HEK293T (cell line): ENCODE measurements around the gene INTS14.

Experiments used
- BHLHE40 ChIP-seq: fragments of 450-650 bp; IDR thresholded peaks from 2 replicates; pipeline ENCODE4 v1.6.1; 2016; ENCODE audit warnings: mild to moderate bottlenecking, moderate library complexity, borderline replicate concordance
- CTBP1 ChIP-seq: fragments of 450-650 bp; IDR thresholded peaks from 2 replicates; pipeline ENCODE4 v1.6.1; 2016; ENCODE audit warnings: borderline replicate concordance
- ELF4 ChIP-seq: fragments of 450-650 bp; IDR thresholded peaks from 2 replicates; pipeline ENCODE4 v1.6.1; 2017; ENCODE audit warnings: antibody characterized with exemption
- FOXA1 ChIP-seq: fragments of 450-650 bp; IDR thresholded peaks from 2 replicates; pipeline ENCODE4 v1.6.1; 2016; ENCODE audit warnings: mild to moderate bottlenecking
- FOXK2 ChIP-seq: fragments of 450-650 bp; IDR thresholded peaks from 2 replicates; pipeline ENCODE4 v1.6.1; 2016; ENCODE audit warnings: mild to moderate bottlenecking
- FOXM1 ChIP-seq: fragments of 450-650 bp; IDR thresholded peaks from 2 replicates; pipeline ENCODE4 v1.6.1; 2017; ENCODE audit warnings: mild to moderate bottlenecking, borderline replicate concordance
- HDGF ChIP-seq: fragments of 450-650 bp; IDR thresholded peaks from 2 replicates; pipeline ENCODE4 v1.6.1; 2017; ENCODE audit warnings: antibody characterized with exemption, borderline replicate concordance
- L3MBTL2 ChIP-seq: fragments of 450-650 bp; conservative IDR thresholded peaks from 2 replicates; pipeline ENCODE4 v1.6.1; 2016; ENCODE audit warnings: mild to moderate bottlenecking
- LEF1 ChIP-seq: fragments of 450-650 bp; IDR thresholded peaks from 2 replicates; pipeline ENCODE4 v1.6.1; 2017; ENCODE audit warnings: mild to moderate bottlenecking, borderline replicate concordance
- PKNOX1 ChIP-seq: fragments of 450-650 bp; IDR thresholded peaks from 2 replicates; pipeline ENCODE4 v1.6.1; 2016
- SP1 ChIP-seq: fragments of 450-650 bp; IDR thresholded peaks from 2 replicates; pipeline ENCODE4 v1.6.1; 2017
- SUZ12 ChIP-seq: fragments of 450-650 bp; IDR thresholded peaks from 2 replicates; pipeline ENCODE4 v1.6.1; 2016; ENCODE audit warnings: mild to moderate bottlenecking
- TARDBP ChIP-seq: fragments of 450-650 bp; IDR thresholded peaks from 2 replicates; pipeline ENCODE4 v1.6.1; 2016
- ZNF384 ChIP-seq: fragments of 450-650 bp; IDR thresholded peaks from 2 replicates; pipeline ENCODE4 v1.6.1; 2016

DNA sequence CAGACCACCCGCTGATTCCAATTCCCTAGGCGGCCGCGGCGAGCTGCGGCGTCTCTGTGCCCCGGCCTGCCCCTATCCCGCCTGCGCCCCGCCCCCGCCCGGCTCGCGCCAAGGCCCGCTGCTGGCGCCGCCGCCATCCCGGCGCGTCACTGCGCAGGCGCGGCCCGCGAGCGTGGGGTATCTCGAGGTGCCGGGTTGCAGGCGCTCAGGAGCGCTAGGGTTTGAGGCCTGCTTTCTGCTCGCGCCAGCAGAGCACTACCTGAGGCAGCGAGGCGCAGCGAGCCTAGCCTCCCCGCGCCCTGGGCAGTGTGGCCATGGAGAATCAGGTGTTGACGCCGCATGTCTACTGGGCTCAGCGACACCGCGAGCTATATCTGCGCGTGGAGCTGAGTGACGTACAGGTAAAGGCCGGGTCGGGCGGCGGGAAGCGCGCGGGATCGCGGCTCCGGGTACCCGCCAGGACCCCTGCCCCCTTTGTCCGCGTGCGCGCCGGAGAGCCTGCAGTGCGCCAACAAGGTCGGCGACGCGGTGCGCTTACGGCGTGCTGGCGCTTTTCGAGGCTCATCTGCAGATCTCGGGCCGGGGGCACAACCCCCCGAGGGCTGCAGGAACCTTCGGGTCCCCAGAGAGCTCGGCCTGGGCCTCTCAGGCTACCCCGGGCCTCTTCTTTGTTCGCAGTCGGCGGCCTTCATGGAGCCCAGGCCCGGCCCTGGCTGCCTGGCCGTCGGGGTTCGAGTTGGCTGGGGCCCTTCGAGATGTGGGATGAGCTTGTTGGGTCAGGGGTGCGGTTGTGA is 80.4 kb downstream of the INTS14 start, which contains the start of gene HACD3:
- TF ChIP-seq TARDBP = no peak
- no peak for TF ChIP-seq FOXA1
- no peak for TF ChIP-seq ELF4
- TF ChIP-seq PKNOX1 = no peak
- TF ChIP-seq BHLHE40 = no peak
- no peak for TF ChIP-seq SUZ12
- 0 out of 2 replicates have a peak, but pooled peaks have one; percentile 74 for TF ChIP-seq HDGF
- 0 out of 2 replicates have a peak, but pooled peaks have one; percentile 9 for TF ChIP-seq LEF1
- TF ChIP-seq ZNF384 = no peak
- TF ChIP-seq FOXM1 = no peak
- no peak for TF ChIP-seq SP1
- TF ChIP-seq FOXK2 = no peak
- TF ChIP-seq CTBP1 = no peak
- TF ChIP-seq L3MBTL2 = peak; percentile 93
